Measurements from ENCODE around the gene TMEM11.

Gene TMEM11

GRCh38 chr17:21214015-21214776 is at the start of gene TMEM11:
TSS of gene TMEM11 (minus strand) at chr17:21214161. CDS start at chr17:21214152, 9 bp downstream.
- peak; percentile 57 for DNase-seq

- DNase-seq: no peak
Measured at GRCh38 chr17:21263376-21263775, 49.4 kb upstream of the TMEM11 start.

- no peak for DNase-seq
Measured at GRCh38 chr17:21262259-21262993, 48.5 kb upstream of the TMEM11 start.

GRCh38 chr17:21258593-21258992 is 44.6 kb upstream of the TMEM11 start:
- no peak for DNase-seq

GRCh38 chr17:21253646-21254441 is 39.9 kb upstream of the TMEM11 start:
- DNase-seq: no peak

GRCh38 chr17:21252796-21253645 is 39.1 kb upstream of the TMEM11 start, which contains the start of gene NATD1:
TSS of gene NATD1 (minus strand) at chr17:21253410. CDS start at chr17:21253264, 146 bp downstream.
- DNase-seq: peak; percentile 17

GRCh38 chr17:21252289-21252795 is 38.4 kb upstream of the TMEM11 start:
- no peak for DNase-seq

GRCh38 chr17:21251337-21252010 is 37.5 kb upstream of the TMEM11 start:
- no peak for DNase-seq

- no peak for DNase-seq
Measured at GRCh38 chr17:21250854-21251253, 36.9 kb upstream of the TMEM11 start.

- no peak for DNase-seq
Measured at GRCh38 chr17:21249920-21250703, 36.2 kb upstream of the TMEM11 start.

- no peak for DNase-seq
Measured at GRCh38 chr17:21249086-21249795, 35.3 kb upstream of the TMEM11 start.

- no peak for DNase-seq
Measured at GRCh38 chr17:21248500-21248899, 34.5 kb upstream of the TMEM11 start.

GRCh38 chr17:21247552-21248258 is 33.7 kb upstream of the TMEM11 start:
- no peak for DNase-seq

GRCh38 chr17:21246698-21247097 is 32.7 kb upstream of the TMEM11 start:
- no peak for DNase-seq

GRCh38 chr17:21245639-21246084 is 31.7 kb upstream of the TMEM11 start:
- no peak for DNase-seq

- DNase-seq: no peak
Measured at GRCh38 chr17:21243516-21244303, 29.7 kb upstream of the TMEM11 start.

GRCh38 chr17:21242780-21243515 is 29.0 kb upstream of the TMEM11 start:
- DNase-seq: no peak

Data from DMS79 treated with DMSO at 0.1 percent for 48 hours (cell line).